Esophagus squamous epithelium (tissue), 4 donors: ENCODE measurements around the gene RPS15.

Source experiments
- CTCF ChIP-seq, 6 experiments: fragments of 450-650 bp in 4 of 6; fragments of 200-600 bp in 2 of 6; sonication (generic) in 2 of 6; IDR thresholded peaks; one replicate each; pipeline ENCODE4 v1.5.1; 2016 to 2019; ENCODE audit warnings: antibody characterized with exemption in 6 of 6, mild to moderate bottlenecking in 4 of 6, moderate library complexity in 4 of 6
- POLR2A ChIP-seq, 4 donors: fragments of 450-650 bp; IDR thresholded peaks; one replicate each; pipeline ENCODE4 v1.6.1; 2017; ENCODE audit warnings: antibody characterized with exemption in 4 of 4, mild to moderate bottlenecking in 4 of 4, moderate library complexity in 3 of 4

- TF ChIP-seq CTCF (IDR thresholded peaks at IDR 0.05) (no peak), POLR2A (IDR thresholded peaks at IDR 0.05) (no peak)
Observed at GRCh38 chr19:1446713-1447481, 8.7 kb downstream of the RPS15 start.
